Transverse colon (tissue), 4 donors: ENCODE measurements around the gene AGPAT4. TPM values are rescaled to one million over a fixed set of nuclear protein-coding genes. Genes with fewer than 3 reads are reported as not detected.

Source experiments
- DNase-seq: peaks from one replicate; pipeline ENCODE4 v3.0.0-alpha.2; 2019
- H3K27ac ChIP-seq, 4 donors: fragments of 200-600 bp; sonication (generic); 2 replicates each; pipeline ENCODE4 v1.5.1; 2016 to 2018; ENCODE audit warnings: inconsistent platforms in 4 of 4
- H3K27me3 ChIP-seq: fragments of 200-600 bp; sonication (generic); 2 replicates; pipeline ENCODE4 v1.5.1; 2017; ENCODE audit warnings: inconsistent platforms
- H3K36me3 ChIP-seq, 4 donors: fragments of 200-600 bp; sonication (generic); 2 replicates each; pipeline ENCODE4 v1.5.1; 2017 to 2019; ENCODE audit warnings: inconsistent platforms in 4 of 4
- H3K4me1 ChIP-seq, 4 donors: fragments of 200-600 bp; sonication (generic); 2 replicates each; pipeline ENCODE4 v1.5.1; 2017 to 2020; ENCODE audit warnings: inconsistent platforms in 4 of 4
- H3K4me3 ChIP-seq, 4 donors: fragments of 200-600 bp; sonication (generic); 1 replicate in 1 of 4; 2 replicates in 3 of 4; pipeline versions ENCODE4 v1.5.1 to v1.6.1; 2017 to 2019; ENCODE audit warnings: inconsistent platforms in 4 of 4
- H3K9me3 ChIP-seq, 2 donors: fragments of 200-600 bp; sonication (generic); 2 replicates each; pipeline ENCODE4 v1.5.1; 2017 to 2019; ENCODE audit warnings: inconsistent platforms in 2 of 2
- CTCF ChIP-seq, 5 experiments: fragments of 200-600 bp in 3 of 5; fragments of 450-650 bp in 2 of 5; sonication (generic) in 3 of 5; IDR thresholded peaks; 1 replicate in 2 of 5; 2 replicates in 3 of 5; pipeline ENCODE4 v1.5.1; 2016 to 2017; ENCODE audit warnings: antibody characterized with exemption in 5 of 5, inconsistent platforms in 3 of 5, mild to moderate bottlenecking in 2 of 5, moderate library complexity in 1 of 5
- EP300 ChIP-seq: sonication (generic); formaldehyde crosslinking; IDR thresholded peaks from one replicate; pipeline ENCODE4 v1.6.1; 2017; ENCODE audit warnings: antibody characterized with exemption, low read depth
- POLR2A ChIP-seq: fragments of 450-650 bp; IDR thresholded peaks from one replicate; pipeline ENCODE4 v1.6.1; 2016; ENCODE audit warnings: antibody characterized with exemption, mild to moderate bottlenecking, moderate library complexity
- POLR2AphosphoS5 ChIP-seq, 3 donors: sonication (generic); formaldehyde crosslinking; IDR thresholded peaks; one replicate each; pipeline ENCODE4 v1.6.1; 2016; ENCODE audit warnings: antibody characterized with exemption in 3 of 3
- WGBS, 2 donors: methylation state at CpG; one replicate each; pipeline ENCODE4 v1.1.5; 2018; ENCODE audit warnings: low coverage in 1 of 2; 5-methylcytosine and 5-hydroxymethylcytosine counted together
- in situ Hi-C, 4 donors: fragments of 200-750 bp; cut with MboI; loops; one replicate each; pipeline versions ENCODE4 v1.15.0 to v1.15.1; 2017; ENCODE audit warnings: low sequenced_read_pairs in 3 of 4, low pct_ligation_motif_present in 1 of 4, low pct_unique_long_range_greater_than_20kb in 1 of 4
- intact Hi-C: fragments of 100-400 bp; cut with DNase I; formaldehyde crosslinking; loops from one replicate; pipeline ENCODE4 v1.15.1; 2023; ENCODE audit warnings: low total_unique reads
- total RNA-seq, 4 donors: library from RNA; depleted of rRNA; stranded (reverse); fragments of >200 nt; gene quantifications; one replicate each; pipeline ENCODE4 v1.1.0, GENCODE V29; 2016

Gene AGPAT4
- total RNA-seq, 4 donors from 2014 or later: 2.2 to 6.4 (median 4.4) TPM

GRCh38 chr6:161284653-161285052 is 10.8 kb upstream of the AGPAT4 start:
- Histone ChIP-seq H3K36me3 (no peaks in the 10 kb centered on the region), H3K9me3 (no peaks in the 10 kb centered on the region), H3K4me3 (no peak overlapping the region), H3K27ac (no peak overlapping the region), H3K4me1 (no peaks in the 10 kb centered on the region), H3K27me3 (no peaks in the 10 kb centered on the region)
- intact Hi-C loops (loop anchor here (10.0 kb wide), 1 partner anchor 120 kb away; no protein-coding TSS in a partner anchor), in situ Hi-C loops (no loop called here)
- whole genome bisulfite sequencing, 2 donors: 70 to 72% methylated on average over 5 of the region's 5 CpGs
- no peak for DNase-seq
- no peak for TF ChIP-seq POLR2A
- no peak for TF ChIP-seq EP300
- TF ChIP-seq CTCF (IDR thresholded peaks at IDR 0.05): no peak
- TF ChIP-seq POLR2AphosphoS5 (IDR thresholded peaks at IDR 0.05): no peak

- Histone ChIP-seq H3K27ac (no peak overlapping the region), H3K27me3 (no peaks in the 10 kb centered on the region), H3K4me1 (no peaks in the 10 kb centered on the region), H3K4me3 (no peak overlapping the region), H3K36me3 (no peaks in the 10 kb centered on the region), H3K9me3 (no peaks in the 10 kb centered on the region)
- 75 to 79% methylated on average over 5 of the region's 5 CpGs for WGBS, 2 donors
- no peak for TF ChIP-seq POLR2A
- TF ChIP-seq POLR2AphosphoS5 (IDR thresholded peaks at IDR 0.05): no peak
- TF ChIP-seq CTCF (IDR thresholded peaks at IDR 0.05): no peak
- TF ChIP-seq EP300: no peak
- in situ Hi-C loops (no loop called here), intact Hi-C loops (loop anchor here (10.0 kb wide), 1 partner anchor 116 kb away; no protein-coding TSS in a partner anchor)
- DNase-seq: no peak
These were observed 7.2 kb upstream of the AGPAT4 start for GRCh38 chr6:161281092-161281491.

- Histone ChIP-seq H3K4me3 (no peak overlapping the region), H3K4me1 (no peaks in the 10 kb centered on the region), H3K36me3 (no peaks in the 10 kb centered on the region), H3K27me3 (no peaks in the 10 kb centered on the region), H3K27ac (no peak overlapping the region), H3K9me3 (no peaks in the 10 kb centered on the region)
- 69 to 77% methylated on average over 4 to 7 of the region's 7 CpGs for WGBS, 2 donors
- intact Hi-C loops (loop anchor here (10.0 kb wide), 1 partner anchor 115 kb away; no protein-coding TSS in a partner anchor), in situ Hi-C loops (no loop called here)
- no peak for DNase-seq
- TF ChIP-seq CTCF (IDR thresholded peaks at IDR 0.05): no peak
- TF ChIP-seq POLR2A: no peak
- TF ChIP-seq EP300: no peak
- no peak for TF ChIP-seq POLR2AphosphoS5 (IDR thresholded peaks at IDR 0.05)
These were observed 6.0 kb upstream of the AGPAT4 start for GRCh38 chr6:161279677-161280415.

GRCh38 chr6:161276605-161277155 is 2.8 kb upstream of the AGPAT4 start:
- Histone ChIP-seq H3K4me1 (peaks cover 2 to 27% (median 9%) of the 10 kb centered on the region in 4 donors), H3K27me3 (no peaks in the 10 kb centered on the region), H3K9me3 (no peaks in the 10 kb centered on the region), H3K27ac (no peak overlapping the region), H3K4me3 (no peak overlapping the region), H3K36me3 (no peaks in the 10 kb centered on the region)
- TF ChIP-seq CTCF (IDR thresholded peaks at IDR 0.05) (no peak), POLR2AphosphoS5 (IDR thresholded peaks at IDR 0.05) (no peak)
- intact Hi-C loops (no loop called here), in situ Hi-C loops (no loop called here)
- WGBS, 2 donors: 84 to 94% methylated on average over 4 of the region's 4 CpGs
- DNase-seq: no peak
